ENCODE measurements around the gene HOXC12.

DNA sequence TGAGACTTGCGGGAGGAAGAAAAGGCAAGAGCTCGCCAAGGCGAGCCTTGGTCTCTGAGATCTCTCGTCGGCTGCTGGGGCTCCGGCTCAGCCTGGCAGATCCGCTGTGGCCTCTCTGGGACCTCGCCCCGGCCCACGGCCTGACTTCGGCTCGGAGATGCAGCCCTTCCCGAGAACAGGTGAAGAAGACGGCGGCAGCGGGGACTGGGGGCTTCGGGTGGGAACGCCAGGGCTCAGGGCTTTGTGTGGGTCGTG is 39.2 kb downstream of the HOXC12 start:
- TF ChIP-seq, protein P1, sequence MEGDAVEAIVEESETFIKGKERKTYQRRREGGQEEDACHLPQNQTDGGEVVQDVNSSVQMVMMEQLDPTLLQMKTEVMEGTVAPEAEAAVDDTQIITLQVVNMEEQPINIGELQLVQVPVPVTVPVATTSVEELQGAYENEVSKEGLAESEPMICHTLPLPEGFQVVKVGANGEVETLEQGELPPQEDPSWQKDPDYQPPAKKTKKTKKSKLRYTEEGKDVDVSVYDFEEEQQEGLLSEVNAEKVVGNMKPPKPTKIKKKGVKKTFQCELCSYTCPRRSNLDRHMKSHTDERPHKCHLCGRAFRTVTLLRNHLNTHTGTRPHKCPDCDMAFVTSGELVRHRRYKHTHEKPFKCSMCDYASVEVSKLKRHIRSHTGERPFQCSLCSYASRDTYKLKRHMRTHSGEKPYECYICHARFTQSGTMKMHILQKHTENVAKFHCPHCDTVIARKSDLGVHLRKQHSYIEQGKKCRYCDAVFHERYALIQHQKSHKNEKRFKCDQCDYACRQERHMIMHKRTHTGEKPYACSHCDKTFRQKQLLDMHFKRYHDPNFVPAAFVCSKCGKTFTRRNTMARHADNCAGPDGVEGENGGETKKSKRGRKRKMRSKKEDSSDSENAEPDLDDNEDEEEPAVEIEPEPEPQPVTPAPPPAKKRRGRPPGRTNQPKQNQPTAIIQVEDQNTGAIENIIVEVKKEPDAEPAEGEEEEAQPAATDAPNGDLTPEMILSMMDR (IDR thresholded peaks at IDR 0.05 in 4 of 5, conservative IDR thresholded peaks at IDR 0.05 in 1 of 5) = no peak
- no peak for TF ChIP-seq POLR2A (IDR thresholded peaks at IDR 0.05)

All from gastrocnemius medialis (tissue), 4 donors.